Bone marrow (tissue), 2 donors: Measurements from ENCODE around the gene MGMT.

ENCODE experiments used
- DNase-seq, 2 donors: peaks; one replicate each; lab custom pipeline; 2025; lab: John Stamatoyannopoulos, UW

Gene MGMT

DNA sequence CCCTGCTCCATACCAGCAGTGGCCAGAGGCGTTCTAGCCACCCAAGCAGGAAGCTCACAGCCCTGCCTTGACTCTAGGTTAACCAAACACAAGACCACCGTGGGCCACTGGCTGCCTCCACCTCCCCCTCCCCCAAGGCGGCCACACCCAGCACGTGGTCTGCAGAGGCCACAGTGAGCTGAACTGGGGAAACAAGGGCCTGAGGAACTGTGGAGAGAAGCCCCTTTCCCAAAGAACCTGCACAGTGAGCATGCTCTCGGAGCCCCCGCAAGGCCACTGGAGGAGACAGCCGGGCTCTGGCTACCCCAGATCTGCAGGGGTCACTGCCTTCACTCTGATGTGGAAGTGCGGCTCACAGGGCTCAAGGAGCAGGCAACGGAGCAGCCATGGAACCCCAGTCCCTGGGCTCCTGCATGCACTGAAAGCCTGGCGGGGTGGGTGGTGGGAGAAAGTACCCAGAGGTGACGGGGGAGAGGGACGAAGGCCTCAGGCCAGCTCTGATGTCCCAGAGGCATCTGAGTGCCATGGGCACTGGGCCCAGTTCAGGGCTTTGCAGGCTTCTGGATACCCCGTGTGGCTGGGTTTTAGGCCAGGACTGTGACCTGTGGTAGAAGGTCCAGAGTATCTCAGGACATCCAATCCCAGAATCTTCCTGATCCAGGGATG, 307.8 kb downstream of the MGMT start:
- DNase-seq, result no peak

DNA sequence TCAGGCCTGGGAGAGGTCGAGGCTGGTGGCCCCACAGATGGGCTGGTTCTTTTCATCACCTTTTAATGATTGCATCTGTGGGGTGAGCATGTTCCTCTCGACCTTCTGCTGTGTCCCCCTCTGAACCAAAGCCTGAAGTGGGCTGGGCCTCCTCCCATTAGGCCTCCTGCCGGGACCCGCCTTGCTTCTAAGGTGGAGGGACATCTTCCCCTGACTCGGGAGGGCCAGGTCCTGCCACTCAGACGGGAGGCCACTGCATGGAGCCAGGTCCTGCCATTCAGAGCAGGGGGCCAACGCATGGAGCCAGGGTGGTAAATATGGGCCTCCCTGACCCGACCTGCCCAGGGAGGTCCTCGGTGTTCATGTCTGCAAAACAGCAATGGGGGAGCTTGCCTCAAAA, 308.6 kb downstream of the MGMT start:
- DNase-seq, result no peak

DNA sequence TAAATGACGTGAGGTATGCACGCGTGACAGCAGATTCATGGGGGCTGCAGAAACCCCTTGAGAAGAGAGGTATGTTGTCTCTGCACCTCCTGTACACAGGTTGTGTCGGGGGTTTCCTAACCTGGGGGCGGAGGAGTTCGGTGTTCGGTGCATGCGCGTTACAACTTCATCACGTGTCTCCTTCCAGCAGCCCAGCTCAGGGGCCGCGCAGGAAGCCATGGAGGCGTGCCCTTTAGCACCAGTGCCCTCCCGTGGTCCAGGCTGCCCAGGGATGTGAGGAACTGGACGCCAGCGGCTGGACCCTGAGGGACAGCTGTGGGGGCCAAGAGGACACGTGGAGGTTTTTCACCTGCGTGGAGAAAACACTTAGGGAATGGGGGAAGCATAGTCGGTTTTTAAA, 310.6 kb downstream of the MGMT start:
- no peak for DNase-seq

DNA sequence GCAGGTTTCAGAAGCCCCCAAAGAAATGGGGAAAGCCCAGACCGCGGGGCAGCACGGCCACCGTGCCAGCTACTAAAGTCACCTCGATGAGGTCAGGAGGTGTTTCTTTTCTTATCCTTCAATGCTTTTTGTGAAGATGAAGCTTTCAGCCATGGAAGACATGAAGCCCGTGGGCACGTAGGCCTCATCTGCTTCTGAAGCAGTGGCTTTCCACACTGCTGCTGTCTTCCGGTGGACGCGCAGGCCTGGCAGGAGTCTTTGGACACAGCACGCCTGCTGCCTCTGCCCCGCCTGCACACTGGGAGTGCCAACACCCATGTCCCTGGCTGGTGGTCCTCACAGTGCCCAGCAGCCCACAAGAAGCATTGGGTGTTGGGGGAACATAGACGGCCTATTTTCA, 311.5 kb downstream of the MGMT start:
- DNase-seq, result no peak

DNA sequence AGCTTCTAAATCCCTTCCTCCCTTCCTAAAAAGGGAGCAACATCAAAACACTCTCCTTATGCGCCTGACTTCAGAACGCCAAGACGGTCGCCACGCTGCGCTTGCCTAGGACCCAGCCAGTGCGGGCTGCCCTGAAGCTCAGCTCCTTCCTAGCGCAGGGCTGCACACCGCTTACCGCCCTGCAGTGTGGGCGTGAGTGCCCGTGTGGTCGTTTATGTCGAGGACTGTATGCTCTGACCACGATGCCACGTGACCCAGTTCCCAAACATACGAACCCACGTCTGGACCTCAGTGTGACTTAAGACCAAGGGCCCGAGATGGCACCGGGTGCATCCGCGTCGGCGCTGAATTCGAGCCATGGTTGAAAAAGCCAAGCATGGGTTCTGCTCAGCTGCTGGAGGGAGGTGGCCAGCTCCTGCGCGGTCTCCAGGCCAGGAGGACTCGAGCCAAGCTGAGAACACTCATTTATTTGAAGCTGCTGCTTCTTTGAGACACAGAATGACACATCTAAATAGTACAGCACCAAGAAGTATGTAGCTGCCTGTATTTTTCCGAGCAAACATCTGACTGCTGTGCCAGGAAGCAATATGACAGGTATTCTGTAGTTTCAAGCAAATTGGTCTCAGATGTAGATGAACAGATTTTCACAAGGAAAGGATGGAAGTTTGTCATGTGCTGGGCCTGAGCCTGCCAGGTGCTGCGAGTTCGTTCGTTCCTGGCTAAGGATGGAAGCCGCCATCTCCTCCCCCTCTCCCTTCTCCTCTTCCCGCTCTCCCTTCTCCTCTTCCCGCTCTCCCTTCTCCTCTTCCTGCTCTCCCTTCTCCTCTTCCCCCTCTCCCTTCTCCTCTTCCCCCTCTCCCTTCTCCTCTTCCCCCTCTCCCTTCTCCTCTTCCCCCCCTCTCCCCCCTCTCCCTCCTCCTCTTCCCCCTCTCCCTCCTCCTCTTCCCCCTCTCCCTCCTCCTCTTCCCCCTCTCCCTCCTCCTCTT, 312.4 kb downstream of the MGMT start:
- no peak for DNase-seq

DNA sequence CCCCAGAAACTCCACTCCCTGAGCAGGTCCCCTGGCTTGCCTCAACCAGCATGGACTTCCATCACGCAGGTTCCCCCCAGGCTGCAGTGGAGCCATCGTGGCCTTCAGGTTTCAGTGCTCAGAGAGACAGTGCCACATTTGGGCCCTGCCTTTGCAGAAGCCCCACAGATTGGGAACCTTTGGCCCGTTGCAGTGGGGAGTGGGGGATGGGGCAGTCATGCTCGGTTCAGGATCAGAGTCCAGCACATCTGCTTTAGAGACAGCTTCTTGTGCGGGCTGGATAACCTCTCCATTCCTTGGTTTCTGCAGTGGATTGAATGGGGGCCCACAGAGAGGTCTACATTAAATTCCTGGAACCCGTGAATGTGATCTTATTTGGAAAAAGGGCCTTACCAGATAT, 313.2 kb downstream of the MGMT start:
- no peak for DNase-seq

DNA sequence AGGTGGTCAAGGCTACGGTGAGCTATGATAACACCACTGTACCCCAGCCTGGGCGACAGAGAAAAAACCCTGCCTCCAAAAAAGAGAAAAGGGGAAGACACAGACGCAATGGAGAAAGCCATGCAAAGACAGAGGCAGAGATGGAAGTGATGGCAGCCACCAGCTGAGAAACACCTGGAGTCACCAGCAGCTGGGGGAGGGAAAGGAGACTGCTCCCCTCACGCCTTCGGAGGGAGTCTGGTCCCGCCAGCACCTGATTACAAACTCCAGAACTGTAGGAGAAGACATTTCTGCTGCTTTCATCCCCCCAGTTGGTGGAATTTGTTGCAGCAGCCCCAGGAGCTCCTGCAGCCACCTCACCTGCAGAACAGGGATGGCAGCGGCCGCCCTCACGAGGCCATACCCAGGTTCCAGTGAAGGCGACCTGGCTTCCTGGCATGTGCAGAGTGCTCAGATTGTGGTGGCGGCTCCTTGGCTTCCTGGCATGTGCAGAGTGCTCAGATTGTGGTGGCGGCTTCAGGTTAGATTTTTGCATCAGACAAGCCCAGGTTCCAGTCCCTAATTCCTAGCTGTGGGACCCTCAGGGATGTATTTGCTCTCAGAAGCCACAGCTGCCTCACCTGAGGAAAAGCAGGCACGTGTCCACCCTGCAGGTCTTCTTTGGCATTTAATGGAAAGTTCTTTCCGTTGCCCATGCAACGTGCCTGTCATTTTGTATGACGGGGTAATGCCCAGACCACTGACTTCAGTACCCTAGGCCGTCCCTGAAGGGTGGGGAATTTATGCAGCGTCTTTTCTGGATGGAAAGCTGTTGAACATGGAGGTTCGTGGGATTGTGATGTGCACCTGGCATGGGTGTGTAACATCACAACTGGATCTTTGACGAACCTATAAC, 314.1 kb downstream of the MGMT start:
- no peak for DNase-seq

DNA sequence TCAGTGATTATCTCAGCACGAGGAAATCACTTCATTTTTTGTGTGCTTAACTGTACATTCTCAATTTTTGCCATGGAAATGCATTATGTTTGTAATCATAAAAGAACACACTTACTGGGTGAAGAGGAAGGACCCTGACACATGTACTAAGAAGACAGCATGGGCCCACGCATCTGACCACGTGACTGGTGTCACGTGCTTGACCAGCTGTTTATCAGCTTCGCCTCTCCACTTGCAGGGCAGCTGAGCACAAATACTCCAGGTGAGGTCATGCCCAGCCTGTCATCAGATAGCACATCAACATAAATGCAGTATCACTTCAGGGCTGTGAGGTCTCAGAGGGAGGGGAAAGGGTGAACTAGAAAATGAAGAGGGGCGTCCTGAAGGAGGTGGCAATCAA, 317.2 kb downstream of the MGMT start:
- DNase-seq, result no peak

DNA sequence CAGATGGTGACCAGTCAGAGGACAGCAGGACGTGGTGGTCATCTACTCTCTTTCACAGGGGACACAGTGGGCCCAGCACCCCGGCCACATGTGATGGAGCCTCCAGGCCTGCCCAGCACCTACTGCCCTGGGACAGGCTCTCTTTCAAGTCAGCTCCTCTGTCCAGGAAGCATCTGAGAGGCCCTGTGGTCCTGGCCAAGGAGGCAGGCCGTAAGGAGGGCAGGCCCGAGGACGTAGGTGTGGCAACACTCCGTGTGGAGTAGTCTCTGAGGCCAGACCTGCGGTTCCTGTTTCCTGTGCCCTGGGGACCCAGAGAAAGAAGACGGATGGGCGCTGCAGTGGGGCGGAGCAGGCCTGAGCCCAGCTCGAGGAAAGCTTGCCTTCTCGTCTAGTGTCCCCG, 317.9 kb downstream of the MGMT start:
- DNase-seq, result no peak

DNA sequence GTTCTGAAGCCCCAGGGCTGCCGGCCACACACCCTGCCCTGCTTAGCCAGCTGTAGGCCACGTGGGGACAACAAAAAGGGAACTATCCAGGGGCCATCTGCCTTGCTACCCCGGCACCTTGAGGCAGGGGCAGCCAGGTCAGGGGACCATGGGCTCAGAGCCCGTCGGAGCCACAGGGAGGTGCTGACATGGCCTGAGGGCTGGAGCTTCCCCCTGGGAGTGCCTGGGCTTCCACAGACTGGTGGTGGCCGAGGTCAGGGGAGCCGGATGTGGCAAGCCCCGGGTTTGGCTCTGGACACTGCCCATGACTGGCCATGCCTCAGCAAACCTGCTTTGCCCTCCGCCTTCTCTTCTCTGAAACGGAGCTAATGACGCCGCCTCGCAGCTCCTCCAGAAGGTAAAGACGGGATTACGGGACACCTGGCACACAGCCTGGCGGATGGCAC, 318.5 kb downstream of the MGMT start:
- no peak for DNase-seq

DNA sequence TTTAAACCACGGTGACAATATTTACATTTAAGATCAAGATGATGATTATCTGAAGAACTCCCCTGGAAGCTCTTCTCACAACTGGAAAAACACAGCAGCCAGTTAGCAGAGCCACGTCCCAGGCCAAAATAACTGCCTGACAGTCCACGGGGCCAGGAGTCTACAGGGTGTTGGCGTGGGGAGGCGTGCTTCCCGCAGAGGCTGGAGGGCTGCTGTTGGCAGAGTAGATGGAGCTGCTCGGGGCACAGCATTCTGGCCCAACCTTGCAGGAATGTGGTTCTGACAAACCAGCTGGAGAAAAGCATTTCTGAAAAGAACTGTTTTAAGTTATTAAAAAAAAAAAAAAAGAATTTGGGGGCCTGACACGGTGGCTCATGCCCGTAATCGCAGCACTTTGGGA, 319.2 kb downstream of the MGMT start:
- DNase-seq, result no peak

DNA sequence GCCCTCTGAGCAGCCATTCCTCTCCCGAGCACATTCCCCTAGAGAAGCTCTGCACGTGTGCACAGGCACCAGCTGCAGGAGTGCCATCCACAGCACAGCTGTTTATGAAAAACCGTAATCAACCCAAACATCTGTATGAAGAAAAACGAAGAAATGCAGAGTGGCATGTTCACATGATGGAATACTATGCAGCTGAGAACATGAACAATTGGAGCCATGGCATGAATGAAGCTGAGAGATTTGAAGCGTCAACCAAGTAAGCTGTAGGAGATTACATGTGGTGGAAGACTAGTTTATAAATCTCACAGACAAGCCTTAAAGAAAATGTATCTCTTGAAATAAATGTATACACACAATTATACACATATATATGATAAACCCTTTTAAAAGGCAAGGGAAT, 320.5 kb downstream of the MGMT start:
- DNase-seq, result no peak

DNA sequence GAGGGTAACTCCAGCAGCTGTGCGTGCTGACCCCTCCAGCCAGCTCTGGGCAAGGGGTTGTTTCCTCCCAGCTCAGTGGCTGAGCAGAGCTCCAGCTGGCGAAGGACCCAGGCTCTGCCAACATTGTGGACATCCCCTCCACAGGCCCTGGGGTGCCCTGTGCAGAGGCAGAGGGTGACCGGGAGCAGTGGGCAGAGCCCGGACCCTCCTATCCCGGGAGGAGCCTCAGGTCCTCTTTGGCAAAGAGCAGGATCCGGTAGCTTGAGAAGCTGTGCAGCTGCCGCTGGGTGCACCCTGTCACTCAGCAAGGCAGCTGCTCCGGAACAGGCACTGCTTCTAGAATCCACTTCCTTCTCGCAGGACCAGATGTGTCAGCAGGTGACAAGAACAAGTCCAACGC, 321.2 kb downstream of the MGMT start:
- DNase-seq, result no peak

DNA sequence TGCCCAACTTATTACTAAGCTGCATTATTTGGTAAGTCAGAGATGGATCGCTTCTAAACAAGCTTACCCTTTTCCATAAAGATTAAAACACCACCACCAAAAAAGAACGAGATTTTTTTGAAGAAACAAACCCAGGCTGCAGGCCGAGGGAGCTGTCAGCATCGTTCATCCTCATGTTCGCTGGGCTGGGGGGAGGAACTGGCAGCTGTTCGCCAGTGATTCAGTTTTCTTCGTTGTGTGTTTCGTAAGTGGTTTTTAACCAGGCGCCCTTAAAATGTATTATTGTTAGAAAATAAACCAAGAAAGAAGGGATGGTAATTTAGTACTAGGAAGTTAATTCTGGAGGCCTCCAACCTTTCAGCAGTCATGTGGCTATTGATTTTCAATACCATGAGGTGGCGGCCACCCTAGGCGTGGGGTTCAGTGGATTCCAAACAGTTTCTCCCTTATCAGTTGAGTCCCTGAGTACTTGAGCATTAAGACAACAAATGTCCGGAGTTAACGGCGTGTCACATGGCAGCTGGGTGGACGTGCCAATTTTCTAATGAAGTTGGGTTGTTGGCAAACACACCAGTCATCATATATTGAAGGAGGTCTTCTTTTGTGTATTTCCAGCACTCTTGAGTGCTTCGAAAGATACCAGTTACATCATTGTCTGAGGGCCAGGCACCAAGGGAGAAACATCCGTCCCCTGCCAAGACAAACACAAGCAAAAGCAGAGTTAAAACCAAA, 323.8 kb downstream of the MGMT start:
- no peak for DNase-seq

DNA sequence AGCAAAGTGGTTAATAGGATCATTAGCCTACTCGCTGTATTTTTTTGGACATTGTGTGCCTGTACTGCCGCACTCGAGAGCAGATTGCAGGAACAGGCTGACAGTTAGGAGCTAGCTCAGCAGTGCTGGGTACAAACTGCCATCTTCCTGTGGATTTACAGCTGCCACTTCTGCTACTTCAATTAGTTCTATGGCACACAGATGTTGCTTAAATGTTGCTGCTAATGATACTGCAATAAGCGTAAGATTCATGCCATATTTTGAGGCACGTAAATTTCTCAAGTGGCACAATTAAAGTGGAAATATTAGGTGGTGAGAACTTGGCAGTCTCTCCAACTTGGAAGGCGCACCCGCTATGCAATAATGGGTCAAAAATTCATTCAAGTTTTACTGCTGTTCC, 325.1 kb downstream of the MGMT start:
- DNase-seq, result no peak

DNA sequence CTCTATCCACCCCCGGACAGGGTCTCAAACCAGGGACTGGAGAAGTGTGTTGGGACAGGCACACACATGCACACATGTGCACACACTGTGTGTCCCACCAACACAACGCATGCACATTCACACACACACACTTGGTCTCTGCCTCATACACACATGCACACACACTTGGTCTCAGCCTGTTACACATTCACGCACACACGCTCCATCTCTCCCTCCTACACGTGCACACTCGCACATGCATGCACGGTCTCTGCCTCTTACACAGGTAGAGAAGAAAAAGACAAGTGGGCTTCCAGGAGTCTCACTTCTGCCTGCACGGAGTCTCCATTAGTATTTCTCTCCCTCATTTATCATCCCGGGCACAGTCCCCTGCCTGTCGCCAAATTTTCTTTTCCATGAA, 325.8 kb downstream of the MGMT start:
- no peak for DNase-seq

DNA sequence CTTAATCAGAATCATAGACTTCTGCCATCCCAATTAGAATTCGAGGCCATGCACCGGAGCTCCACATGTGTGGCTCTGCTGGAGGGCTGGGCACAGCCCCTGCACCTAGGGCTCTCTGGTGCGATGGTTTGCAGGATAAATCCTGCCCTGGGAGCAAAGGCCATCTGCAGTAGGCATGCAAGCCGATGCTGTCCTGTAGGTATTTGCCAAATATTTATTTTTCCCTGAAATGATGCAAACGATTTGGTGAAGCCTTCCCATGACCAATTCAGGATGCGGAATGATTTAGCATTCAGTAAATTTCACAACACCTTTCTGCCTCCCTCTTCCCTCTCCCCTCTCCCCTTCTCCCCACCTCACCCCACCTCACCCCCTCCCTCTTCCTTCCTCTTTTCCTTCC, 326.4 kb downstream of the MGMT start:
- DNase-seq, result no peak

DNA sequence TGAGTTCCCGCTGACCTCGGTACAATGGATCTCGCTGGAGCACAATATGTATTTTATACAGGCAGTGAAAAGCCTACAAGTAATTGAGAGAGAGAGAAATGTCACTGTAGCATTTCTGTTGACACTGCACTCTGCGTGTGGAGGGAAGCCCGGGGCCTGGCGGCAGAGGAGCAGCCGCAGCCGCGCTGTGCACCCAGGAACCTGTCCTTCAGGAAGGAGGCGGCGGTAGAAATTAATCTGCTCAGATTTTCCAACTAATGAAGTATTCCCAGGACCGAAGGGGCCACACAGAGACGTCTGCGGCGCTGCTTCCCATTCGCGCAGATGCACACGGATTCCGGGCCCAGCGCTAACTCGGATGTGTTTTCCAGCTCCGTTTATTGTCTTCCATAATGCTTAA, 327.0 kb downstream of the MGMT start:
- DNase-seq, result no peak

DNA sequence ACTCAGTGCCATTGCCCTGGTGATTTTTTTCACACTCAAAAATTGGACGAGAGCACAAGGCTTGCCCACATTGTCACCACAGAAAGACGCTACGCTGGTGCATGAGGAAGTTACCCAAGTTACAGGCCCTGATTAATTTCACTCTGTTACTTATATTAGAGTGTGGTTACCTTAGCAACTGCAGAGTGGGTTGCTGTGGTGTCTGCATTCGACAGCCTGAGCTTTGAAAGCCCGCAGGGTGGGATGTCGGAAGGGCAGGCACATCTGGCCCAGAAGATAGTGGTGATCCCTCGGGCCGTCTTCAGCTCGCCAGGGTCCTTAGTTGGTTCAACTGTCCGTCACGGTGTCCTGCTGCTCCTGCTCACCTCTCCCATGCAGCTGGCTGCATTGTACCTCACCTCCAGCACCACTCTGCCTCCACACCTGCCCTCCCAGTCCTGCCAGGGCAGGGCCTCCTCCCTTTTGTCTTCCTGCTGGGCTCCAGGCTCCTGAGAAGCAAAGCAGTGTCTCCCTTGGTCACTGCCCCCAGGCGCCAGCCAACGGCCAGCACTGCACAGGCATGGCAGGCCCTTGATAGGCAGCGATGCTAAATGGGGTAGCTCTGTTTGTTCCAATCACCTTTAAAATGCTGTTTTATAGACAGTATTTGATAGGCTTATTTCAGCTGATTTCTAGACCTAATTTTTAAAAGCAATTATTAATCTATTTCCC, 329.8 kb downstream of the MGMT start:
- no peak for DNase-seq

DNA sequence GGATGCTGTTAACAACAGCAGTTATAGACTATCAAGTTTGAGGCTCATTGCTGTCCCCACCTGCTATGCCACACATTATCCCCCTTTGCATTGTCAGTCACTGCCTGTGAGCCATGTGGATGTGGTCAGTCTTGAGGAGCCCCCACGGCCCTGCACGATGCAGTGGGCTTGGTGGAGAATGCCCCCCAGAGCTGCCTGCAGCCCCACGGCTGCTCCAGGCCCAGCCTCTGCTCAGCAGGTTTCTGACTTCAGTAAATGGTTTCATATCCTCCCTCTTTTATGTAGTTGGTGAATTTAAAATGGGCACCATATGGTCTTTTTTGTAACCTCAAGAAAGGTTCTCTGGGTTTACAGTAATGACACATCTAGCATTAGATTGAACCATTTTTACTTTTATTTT, 332.9 kb downstream of the MGMT start:
- no peak for DNase-seq

DNA sequence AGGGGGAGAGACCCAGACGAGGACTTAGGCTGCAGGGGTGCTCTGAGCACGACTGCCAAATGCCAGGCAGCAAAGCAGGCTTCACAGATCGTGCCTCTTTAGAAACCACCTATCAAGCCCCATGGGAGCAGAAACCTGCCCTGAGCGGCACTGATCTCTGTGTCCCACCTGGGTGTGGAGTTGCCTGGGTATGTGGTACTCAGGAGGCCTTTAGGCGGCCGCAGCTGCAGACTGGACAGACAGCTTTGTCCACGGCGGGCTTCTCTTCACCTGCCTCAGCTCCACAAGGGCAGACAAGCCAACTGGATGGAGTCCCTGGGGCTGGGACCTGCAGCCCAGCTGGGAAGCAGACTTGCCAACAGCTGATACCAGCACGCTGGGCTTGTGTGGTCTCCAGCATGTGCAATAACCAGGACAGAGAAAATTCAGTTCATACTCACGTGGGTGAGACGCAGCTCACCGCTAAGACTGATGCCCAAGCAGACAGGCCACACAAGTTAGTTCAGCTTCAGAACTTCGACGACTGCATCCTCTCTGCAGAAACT, 333.8 kb downstream of the MGMT start:
- no peak for DNase-seq
